ENCODE results near the gene PRRT4. TPM values are rescaled to one million over a fixed set of nuclear protein-coding genes. Genes with fewer than 3 reads are reported as not detected.

Gene PRRT4
- total RNA-seq, 1 experiment from 2014 or later = 0.24 TPM

DNA sequence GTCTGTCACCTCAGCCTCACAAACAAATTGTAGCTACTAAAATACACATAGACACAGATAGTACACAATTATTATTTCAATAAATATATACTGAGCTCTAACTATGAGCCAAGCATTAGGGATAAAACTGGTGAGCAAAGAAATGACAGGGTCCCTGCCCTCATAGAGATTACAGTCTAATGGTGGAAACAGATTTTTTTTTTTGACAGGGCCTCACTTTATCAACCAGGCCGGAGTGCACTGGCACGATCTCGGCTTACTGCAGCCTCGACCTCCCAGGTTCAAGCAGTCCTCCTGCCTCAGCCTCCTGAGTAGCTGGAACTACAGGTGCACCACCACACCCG is 17.1 kb downstream of the PRRT4 start:
- H3K27ac Mint-ChIP-seq = no peak overlapping the region

More for the DNA sequence above, 17.1 kb downstream of the PRRT4 start:
- no peak overlapping the region for H2BK12ac ChIP-seq (ENCODE audit: insufficient read length, low read depth, low read length)
- no peak overlapping the region for H3K56ac ChIP-seq (ENCODE audit: insufficient read length, low read depth, low read length)
- H3K27me3 Mint-ChIP-seq (ENCODE audit: low read depth) = peaks cover 39% of the 10 kb centered on the region
- no peak overlapping the region for H2AFZ ChIP-seq (ENCODE audit: low read length)
- H3K27me3 ChIP-seq (ENCODE audit: insufficient read depth, low read length) = peaks cover 5% of the 10 kb centered on the region; the same call in 1 of the 2 replicates
- H2AK5ac ChIP-seq (ENCODE audit: insufficient read length, low read length) = no peak overlapping the region
- peaks cover 11 to 16% of the 10 kb centered on the region in 2 experiments for H3K4me1 Mint-ChIP-seq
- no peak overlapping the region for H3K9ac ChIP-seq (ENCODE audit: extremely low read depth, insufficient read length, low read length)
- no peak overlapping the region for H4K91ac ChIP-seq (ENCODE audit: insufficient read length, low read depth, low read length)
- no peak overlapping the region for H3K18ac ChIP-seq (ENCODE audit: insufficient read length, low read depth, low read length)
- H3K23me2 ChIP-seq (ENCODE audit: insufficient read length, low read depth, low read length, poor library complexity, severe bottlenecking) = peaks cover 8% of the 10 kb centered on the region
- no peaks in the 10 kb centered on the region for H3K4me1 ChIP-seq (ENCODE audit: insufficient read depth, low read length)
- no peak overlapping the region for H2BK15ac ChIP-seq (ENCODE audit: low read depth, low read length)
- no peak overlapping the region for H3T11ph ChIP-seq (ENCODE audit: low read length)
- no peaks in the 10 kb centered on the region for H4K20me1 ChIP-seq (ENCODE audit: control insufficient read depth, insufficient read depth, insufficient read length)
- TF ChIP-seq, protein P1, sequence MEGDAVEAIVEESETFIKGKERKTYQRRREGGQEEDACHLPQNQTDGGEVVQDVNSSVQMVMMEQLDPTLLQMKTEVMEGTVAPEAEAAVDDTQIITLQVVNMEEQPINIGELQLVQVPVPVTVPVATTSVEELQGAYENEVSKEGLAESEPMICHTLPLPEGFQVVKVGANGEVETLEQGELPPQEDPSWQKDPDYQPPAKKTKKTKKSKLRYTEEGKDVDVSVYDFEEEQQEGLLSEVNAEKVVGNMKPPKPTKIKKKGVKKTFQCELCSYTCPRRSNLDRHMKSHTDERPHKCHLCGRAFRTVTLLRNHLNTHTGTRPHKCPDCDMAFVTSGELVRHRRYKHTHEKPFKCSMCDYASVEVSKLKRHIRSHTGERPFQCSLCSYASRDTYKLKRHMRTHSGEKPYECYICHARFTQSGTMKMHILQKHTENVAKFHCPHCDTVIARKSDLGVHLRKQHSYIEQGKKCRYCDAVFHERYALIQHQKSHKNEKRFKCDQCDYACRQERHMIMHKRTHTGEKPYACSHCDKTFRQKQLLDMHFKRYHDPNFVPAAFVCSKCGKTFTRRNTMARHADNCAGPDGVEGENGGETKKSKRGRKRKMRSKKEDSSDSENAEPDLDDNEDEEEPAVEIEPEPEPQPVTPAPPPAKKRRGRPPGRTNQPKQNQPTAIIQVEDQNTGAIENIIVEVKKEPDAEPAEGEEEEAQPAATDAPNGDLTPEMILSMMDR (conservative IDR thresholded peaks at IDR 0.05) = no peak
- no peak overlapping the region for H3K27ac ChIP-seq (ENCODE audit: insufficient read length, low read depth, low read length)
- peak overlapping the region; percentile 73 for H3K4me2 ChIP-seq (ENCODE audit: insufficient read depth, insufficient read length, low read length)
- no peak overlapping the region for H3K14ac ChIP-seq (ENCODE audit: insufficient read depth, low read length)
- no peaks in the 10 kb centered on the region for H3K9me3 ChIP-seq (ENCODE audit: control insufficient read depth, low read depth, low read length)
- no peak overlapping the region for H2BK120ac ChIP-seq (ENCODE audit: low read depth, low read length, poor library complexity, severe bottlenecking)
- H2BK20ac ChIP-seq (ENCODE audit: low read depth, low read length, poor library complexity, severe bottlenecking) = no peak overlapping the region
- WGBS (ENCODE audit: extremely low coverage, insufficient read length, low lambda C conversion rate) = no CpG with 5 or more reads among the region's 5 CpGs
- H3K79me1 ChIP-seq (ENCODE audit: insufficient read depth, low read depth, low read length, poor library complexity, severe bottlenecking) = peaks cover 4% of the 10 kb centered on the region
- H4K5ac ChIP-seq (ENCODE audit: insufficient read length, low read depth, low read length) = no peak overlapping the region
- H3K79me2 ChIP-seq (ENCODE audit: insufficient read depth, low read length) = peaks cover 12% of the 10 kb centered on the region; the same call in 1 of the 2 replicates
- no peak for DNase-seq
- no peak overlapping the region for H4K8ac ChIP-seq (replicated peaks; ENCODE audit: insufficient read length, low read depth, low read length)
- H2BK5ac ChIP-seq (ENCODE audit: insufficient read length, low read length) = no peak overlapping the region
- H3K23ac ChIP-seq (ENCODE audit: insufficient read length, low read depth, low read length) = no peak overlapping the region
- no peaks in the 10 kb centered on the region for H3K9me3 Mint-ChIP-seq
- no peak overlapping the region; a peak in 1 of 5 replicates for H3K4me3 Mint-ChIP-seq
- H3K36me3 Mint-ChIP-seq (ENCODE audit: insufficient read depth in 1 of 3, low read depth in 3 of 3) = peaks cover 3 to 4% (median 3%) of the 10 kb centered on the region in 3 experiments; a peak in 4 of 7 replicates
- no peak overlapping the region for H3K4ac ChIP-seq (ENCODE audit: low read depth, low read length)

Data from H9 (cell line).